Measurements from ENCODE around the gene TEX101. TPM values are rescaled to one million over a fixed set of nuclear protein-coding genes. Genes with fewer than 3 reads are reported as not detected.

Gene TEX101
- total RNA-seq, 1 donor from 2014 or later: not detected

GRCh38 chr19:43464134-43464775, 49.6 kb downstream of the TEX101 start:
- ATAC-seq (peak; percentile 74), DNase-seq (ENCODE audit: missing footprints) (peak; percentile 90)
- intact Hi-C loops (cut with DNase I): loop anchor here (5.0 to 10.0 kb wide), 2 partner anchors 63 to 131 kb away; partner anchors contain the start of genes ETHE1, IRGQ and ZNF576

GRCh38 chr19:43465468-43466120, 50.9 kb downstream of the TEX101 start, which contains the start of gene LYPD3:
TSS of gene LYPD3 (minus strand) at chr19:43465608. CDS start at chr19:43465571, 37 bp downstream.
- intact Hi-C loops (cut with DNase I): loop anchor here (10.0 kb wide), 1 partner anchor 129 kb away; the partner anchor contains the start of genes IRGQ and ZNF576
- DNase-seq (ENCODE audit: missing footprints): peak; percentile 53
- no peak for ATAC-seq

DNA sequence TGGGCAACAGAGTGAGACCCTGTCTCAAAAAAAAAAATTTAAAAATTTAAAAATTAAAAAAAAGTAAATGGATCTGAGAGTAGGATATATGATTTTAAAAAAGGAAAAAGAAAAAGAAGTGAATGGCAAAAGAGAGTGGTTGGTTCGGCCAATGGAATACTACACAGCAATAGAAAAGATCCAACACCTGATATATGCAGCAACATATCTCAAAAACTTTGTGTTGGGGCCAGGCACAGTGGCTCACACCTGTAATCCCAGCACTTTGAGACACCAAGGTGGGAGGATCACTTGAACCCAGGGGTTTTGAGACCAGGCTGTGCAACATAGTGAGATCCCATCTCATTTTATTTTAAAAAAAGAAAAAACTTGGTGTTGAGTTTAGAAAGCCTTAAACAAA, 52.1 kb downstream of the TEX101 start:
- DNase-seq (ENCODE audit: missing footprints) (no peak), ATAC-seq (no peak)
- intact Hi-C loops (cut with DNase I): loop anchor here (10.0 kb wide), 1 partner anchor 128 kb away; the partner anchor contains the start of genes IRGQ and ZNF576

DNA sequence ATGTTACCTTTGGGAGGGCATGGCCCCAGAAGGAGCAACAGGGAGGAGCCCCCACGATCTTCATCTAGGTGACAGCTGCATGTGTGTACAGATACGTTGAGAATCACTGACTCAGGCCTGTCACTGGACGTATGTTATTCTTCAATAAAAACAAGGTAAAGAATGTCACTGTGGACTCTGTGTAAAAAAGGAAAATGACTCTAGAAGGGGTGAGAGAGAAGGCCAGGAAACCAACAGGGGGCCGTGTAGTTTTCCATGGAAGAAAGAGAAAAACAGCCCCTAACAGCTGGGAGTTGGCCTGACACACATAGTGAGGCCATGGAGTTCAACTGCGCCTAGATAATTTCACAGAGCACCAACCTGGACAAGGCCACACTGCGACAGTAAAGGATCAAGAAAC, 52.6 kb downstream of the TEX101 start:
- ATAC-seq (no peak), DNase-seq (ENCODE audit: missing footprints) (no peak)
- intact Hi-C loops (cut with DNase I): loop anchor here (10.0 kb wide), 1 partner anchor 128 kb away; the partner anchor contains the start of genes IRGQ and ZNF576

DNA sequence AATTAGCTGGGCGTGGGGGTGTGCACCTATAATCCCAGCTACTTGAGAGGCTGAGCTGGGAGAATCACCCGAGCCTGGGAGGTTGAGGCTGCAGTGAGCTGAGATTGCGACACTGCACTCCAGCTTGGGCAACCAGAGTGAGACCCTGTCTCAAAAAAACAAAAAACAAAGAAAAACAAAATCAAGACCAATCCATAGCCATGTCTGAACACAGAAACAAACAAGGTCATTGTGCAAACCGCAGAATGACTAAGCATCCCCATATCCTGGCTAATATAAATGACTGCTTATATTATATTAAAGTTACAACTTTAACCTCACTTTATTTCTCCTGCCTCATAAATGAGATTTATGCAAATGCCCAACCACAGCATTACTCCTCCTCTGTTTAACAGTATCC, 53.0 kb downstream of the TEX101 start:
- intact Hi-C loops (cut with DNase I): loop anchor here (10.0 kb wide), 1 partner anchor 127 kb away; the partner anchor contains the start of genes IRGQ and ZNF576
- ATAC-seq: no peak

More for the DNA sequence above, 53.0 kb downstream of the TEX101 start:
- no peak for DNase-seq (ENCODE audit: missing footprints)

Other genes with a start within 250 kb of the TEX101 start
- not detected for gene PSG5, start 228.4 kb upstream of the TEX101 start, total RNA-seq
- not detected for gene PSG4, start 209.3 kb upstream of the TEX101 start, total RNA-seq
- not detected for gene PSG9, start 145.4 kb upstream of the TEX101 start, total RNA-seq
- gene CD177, start 61.2 kb upstream of the TEX101 start, total RNA-seq: 0.16 TPM
- gene LYPD3, start 50.7 kb downstream of the TEX101 start, total RNA-seq: 0.19 TPM
- gene PHLDB3, start 89.9 kb downstream of the TEX101 start, total RNA-seq: 5.7 TPM
- gene ETHE1, start 112.3 kb downstream of the TEX101 start, total RNA-seq: 15.2 TPM
- gene ZNF575, start 118.3 kb downstream of the TEX101 start, total RNA-seq: 1.8 TPM
- 12.2 TPM for gene XRCC1, start 160.6 kb downstream of the TEX101 start, total RNA-seq
- 2.2 TPM for gene PINLYP, start 160.9 kb downstream of the TEX101 start, total RNA-seq
- gene IRGQ, start 181.2 kb downstream of the TEX101 start, total RNA-seq: 16.2 TPM
- 9.3 TPM for gene ZNF576, start 181.7 kb downstream of the TEX101 start, total RNA-seq
- 0.16 TPM for gene SRRM5, start 197.2 kb downstream of the TEX101 start, total RNA-seq
- gene ZNF428, start 204.7 kb downstream of the TEX101 start, total RNA-seq: 32.9 TPM
- gene CADM4, start 225.0 kb downstream of the TEX101 start, total RNA-seq: 9.7 TPM

Measured in Right ventricle myocardium inferior (tissue), 1 donor.